ENCODE results near the gene SPG7.
"Not testable (repeated sequence)": the region's sequence is repeated elsewhere in the genome, so short reads cannot be mapped to it uniquely, and the experiment has no call there.

SPG7 gene

GRCh38 chr16:89565506-89566372 is 57.5 kb downstream of the SPG7 start:
- DNase-seq: peak; percentile 27

GRCh38 chr16:89567656-89568594 is 59.7 kb downstream of the SPG7 start:
- no peak for DNase-seq

GRCh38 chr16:89569506-89570341 is 61.5 kb downstream of the SPG7 start:
- DNase-seq: no peak

GRCh38 chr16:89570342-89570923 is 62.2 kb downstream of the SPG7 start:
- no peak for DNase-seq

GRCh38 chr16:89570983-89571598 is 62.9 kb downstream of the SPG7 start:
- DNase-seq: not testable (repeated sequence)

GRCh38 chr16:89571636-89572035 is 63.4 kb downstream of the SPG7 start:
- DNase-seq: no peak

- no peak for DNase-seq
These were observed 63.9 kb downstream of the SPG7 start for GRCh38 chr16:89572073-89572484.

GRCh38 chr16:89572485-89573205 is 64.4 kb downstream of the SPG7 start:
- no peak for DNase-seq

- no peak for DNase-seq
These were observed 65.8 kb downstream of the SPG7 start for GRCh38 chr16:89573826-89574680.

GRCh38 chr16:89574681-89575246 is 66.6 kb downstream of the SPG7 start:
- DNase-seq: peak; percentile 13

GRCh38 chr16:89575247-89576152 is 67.3 kb downstream of the SPG7 start, which contains the start of gene CPNE7:
CPNE7 (plus strand) TSS chr16:89575758; CDS start chr16:89575898, 140 bp downstream.
- DNase-seq: no peak

GRCh38 chr16:89576153-89577054 is 68.2 kb downstream of the SPG7 start:
- DNase-seq: no peak

- no peak for DNase-seq
These were observed 69.0 kb downstream of the SPG7 start for GRCh38 chr16:89577055-89577759.

GRCh38 chr16:89579351-89579750 is 71.1 kb downstream of the SPG7 start:
- DNase-seq: no peak

- DNase-seq: no peak
These were observed 73.0 kb downstream of the SPG7 start for GRCh38 chr16:89581045-89581695.

- DNase-seq: no peak
These were observed 73.8 kb downstream of the SPG7 start for GRCh38 chr16:89581861-89582563.

Measured in GDM1 (cell line).